ENCODE results near the gene GALK1.
A peak's percentile ranks its signal among the peaks of the same experiment; 100 is the strongest.

The GALK1 gene

GRCh38 chr17:75808549-75808904 lies 43.5 kb upstream of the GALK1 start:
- WGBS, 2 experiments, result 93 to 94% methylated on average over 4 of the region's 4 CpGs

DNA sequence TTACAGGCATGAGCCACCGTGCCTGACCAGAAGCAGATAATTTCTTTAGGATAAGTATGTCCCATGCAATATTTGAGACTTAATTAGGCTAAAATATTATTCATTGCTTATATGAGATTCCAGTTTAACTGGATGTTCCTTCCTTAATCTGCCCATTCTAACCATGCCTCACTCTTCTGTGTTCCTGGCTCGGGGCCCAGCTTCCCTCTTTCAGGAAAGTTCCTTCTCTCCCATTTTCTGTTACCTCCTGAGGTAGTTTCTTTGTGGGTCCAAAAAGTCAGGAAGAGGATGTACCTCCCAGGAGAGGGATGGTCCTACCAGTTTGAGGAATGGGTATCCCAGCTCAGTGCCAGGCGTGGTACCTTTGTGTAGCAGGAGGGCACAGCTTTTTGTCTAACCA lies 42.9 kb upstream of the GALK1 start:
- 89 to 96% methylated on average over 3 of the region's 3 CpGs for WGBS, 2 experiments
- no peak overlapping the region for H3K27ac ChIP-seq (ENCODE audit: insufficient read depth, low read depth, low read length, poor library complexity, severe bottlenecking)
- H3K27me3 ChIP-seq (ENCODE audit: control insufficient read depth, insufficient read depth, low read length, poor library complexity, severe bottlenecking), result no peaks in the 10 kb centered on the region
- no peak overlapping the region for H3K4me3 ChIP-seq (ENCODE audit: insufficient read depth, low read depth, low read length)
- H3K4me1 ChIP-seq (ENCODE audit: control insufficient read depth, insufficient read depth, low read length), result no peaks in the 10 kb centered on the region
- H3K9me3 ChIP-seq (ENCODE audit: control insufficient read depth, low read length), result no peaks in the 10 kb centered on the region
- peaks cover 23% of the 10 kb centered on the region for H3K36me3 ChIP-seq (ENCODE audit: control insufficient read depth, insufficient read depth, low read length)

More at GRCh38 chr17:75808549-75808904, 43.5 kb upstream of the GALK1 start:
- no peaks in the 10 kb centered on the region for H3K4me1 ChIP-seq (ENCODE audit: control insufficient read depth, insufficient read depth, low read length)
- peaks cover 29% of the 10 kb centered on the region for H3K36me3 ChIP-seq (ENCODE audit: control insufficient read depth, insufficient read depth, low read length)
- H3K4me3 ChIP-seq (ENCODE audit: insufficient read depth, low read depth, low read length), result no peak overlapping the region
- no peaks in the 10 kb centered on the region for H3K9me3 ChIP-seq (ENCODE audit: control insufficient read depth, low read length)
- H3K27me3 ChIP-seq (ENCODE audit: control insufficient read depth, insufficient read depth, low read length, poor library complexity, severe bottlenecking), result no peaks in the 10 kb centered on the region
- no peak overlapping the region for H3K27ac ChIP-seq (ENCODE audit: insufficient read depth, low read depth, low read length, poor library complexity, severe bottlenecking)

GRCh38 chr17:75806822-75807500 lies 42.0 kb upstream of the GALK1 start:
- no peaks in the 10 kb centered on the region for H3K9me3 ChIP-seq (ENCODE audit: control insufficient read depth, low read length)
- H3K27me3 ChIP-seq (ENCODE audit: control insufficient read depth, insufficient read depth, low read length, poor library complexity, severe bottlenecking), result no peaks in the 10 kb centered on the region
- H3K36me3 ChIP-seq (ENCODE audit: control insufficient read depth, insufficient read depth, low read length), result peaks cover 14% of the 10 kb centered on the region
- 92 to 98% methylated on average over 3 to 4 of the region's 4 CpGs for WGBS, 2 experiments
- H3K4me1 ChIP-seq (ENCODE audit: control insufficient read depth, insufficient read depth, low read length), result no peaks in the 10 kb centered on the region
- H3K4me3 ChIP-seq (ENCODE audit: insufficient read depth, low read depth, low read length), result no peak overlapping the region
- no peak overlapping the region for H3K27ac ChIP-seq (ENCODE audit: insufficient read depth, low read depth, low read length, poor library complexity, severe bottlenecking)

- H3K36me3 ChIP-seq (ENCODE audit: control insufficient read depth, insufficient read depth, low read length), result peaks cover 6% of the 10 kb centered on the region
- no peaks in the 10 kb centered on the region for H3K27me3 ChIP-seq (ENCODE audit: control insufficient read depth, insufficient read depth, low read length, poor library complexity, severe bottlenecking)
- 92 to 94% methylated on average over 1 of the region's 1 CpG for WGBS, 2 experiments
- no peaks in the 10 kb centered on the region for H3K9me3 ChIP-seq (ENCODE audit: control insufficient read depth, low read length)
- H3K27ac ChIP-seq (ENCODE audit: insufficient read depth, low read depth, low read length, poor library complexity, severe bottlenecking), result no peak overlapping the region
- no peaks in the 10 kb centered on the region for H3K4me1 ChIP-seq (ENCODE audit: control insufficient read depth, insufficient read depth, low read length)
- H3K4me3 ChIP-seq (ENCODE audit: insufficient read depth, low read depth, low read length), result no peak overlapping the region
Observed at GRCh38 chr17:75803883-75804282, 38.9 kb upstream of the GALK1 start.

- no peaks in the 10 kb centered on the region for H3K4me1 ChIP-seq (ENCODE audit: control insufficient read depth, insufficient read depth, low read length)
- H3K27me3 ChIP-seq (ENCODE audit: control insufficient read depth, insufficient read depth, low read length, poor library complexity, severe bottlenecking), result no peaks in the 10 kb centered on the region
- 92 to 96% methylated on average over 4 of the region's 4 CpGs for WGBS, 2 experiments
- H3K27ac ChIP-seq (ENCODE audit: insufficient read depth, low read depth, low read length, poor library complexity, severe bottlenecking), result no peak overlapping the region
- no peak overlapping the region for H3K4me3 ChIP-seq (ENCODE audit: insufficient read depth, low read depth, low read length)
- no peaks in the 10 kb centered on the region for H3K9me3 ChIP-seq (ENCODE audit: control insufficient read depth, low read length)
- H3K36me3 ChIP-seq (ENCODE audit: control insufficient read depth, insufficient read depth, low read length), result peaks cover 23% of the 10 kb centered on the region
Observed at GRCh38 chr17:75799402-75799801, 34.4 kb upstream of the GALK1 start.

GRCh38 chr17:75795820-75796607 lies 31.0 kb upstream of the GALK1 start:
- 94 to 96% methylated on average over 6 to 8 of the region's 8 CpGs for WGBS, 2 experiments
- Histone ChIP-seq H3K36me3 (ENCODE audit: control insufficient read depth, insufficient read depth, low read length) (peaks cover 28% of the 10 kb centered on the region), H3K27me3 (ENCODE audit: control insufficient read depth, insufficient read depth, low read length, poor library complexity, severe bottlenecking) (no peaks in the 10 kb centered on the region), H3K9me3 (ENCODE audit: control insufficient read depth, low read length) (no peaks in the 10 kb centered on the region), H3K27ac (ENCODE audit: insufficient read depth, low read depth, low read length, poor library complexity, severe bottlenecking) (no peak overlapping the region), H3K4me3 (ENCODE audit: insufficient read depth, low read depth, low read length) (no peak overlapping the region), H3K4me1 (ENCODE audit: control insufficient read depth, insufficient read depth, low read length) (no peaks in the 10 kb centered on the region)

DNA sequence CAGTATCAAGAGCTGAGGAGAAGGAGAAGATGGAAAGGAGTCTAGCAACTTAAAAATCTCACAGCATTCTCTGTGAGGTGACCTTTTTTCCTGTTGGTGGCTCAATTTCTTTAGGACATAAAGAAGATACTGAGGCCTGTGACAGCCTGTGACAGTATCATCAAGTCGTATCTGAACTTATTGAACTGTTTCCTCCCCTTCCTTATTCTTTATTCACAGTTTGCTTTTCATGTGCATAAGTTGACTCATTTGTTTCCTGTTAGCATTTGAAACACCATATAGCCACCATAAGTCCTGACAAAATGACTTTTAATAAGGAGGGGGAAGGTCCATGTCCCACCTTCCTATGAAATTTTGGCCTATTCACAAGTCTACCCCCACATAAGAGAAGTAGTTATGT lies 28.5 kb upstream of the GALK1 start:
- Histone ChIP-seq H3K9me3 (ENCODE audit: control insufficient read depth, low read length) (no peaks in the 10 kb centered on the region), H3K27ac (ENCODE audit: insufficient read depth, low read depth, low read length, poor library complexity, severe bottlenecking) (no peak overlapping the region), H3K36me3 (ENCODE audit: control insufficient read depth, insufficient read depth, low read length) (peaks cover 25% of the 10 kb centered on the region), H3K27me3 (ENCODE audit: control insufficient read depth, insufficient read depth, low read length, poor library complexity, severe bottlenecking) (no peaks in the 10 kb centered on the region), H3K4me1 (ENCODE audit: control insufficient read depth, insufficient read depth, low read length) (no peaks in the 10 kb centered on the region), H3K4me3 (ENCODE audit: insufficient read depth, low read depth, low read length) (no peak overlapping the region)
- 85 to 93% methylated on average over 1 of the region's 1 CpG for WGBS, 2 experiments

DNA sequence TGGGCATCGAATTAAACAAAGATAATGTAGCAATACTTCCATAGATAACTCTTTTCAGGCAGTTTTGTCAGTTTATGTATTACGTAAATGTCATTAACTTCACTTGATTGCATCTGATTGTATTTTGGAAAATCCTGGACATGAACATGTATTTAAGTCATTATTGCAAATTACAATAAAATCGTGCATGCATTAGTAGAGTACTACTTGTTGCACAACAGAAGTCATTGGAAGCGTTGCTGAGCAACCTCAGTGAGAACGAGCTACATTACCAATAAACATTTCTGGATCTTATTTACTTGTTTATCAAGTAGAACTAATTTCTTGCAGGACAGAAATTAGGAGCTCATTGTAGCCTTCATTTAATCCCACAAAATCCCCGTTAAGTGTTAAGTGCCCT lies 26.3 kb upstream of the GALK1 start:
- no peak overlapping the region for H3K4me3 ChIP-seq (ENCODE audit: insufficient read depth, low read depth, low read length)
- no peaks in the 10 kb centered on the region for H3K27me3 ChIP-seq (ENCODE audit: control insufficient read depth, insufficient read depth, low read length, poor library complexity, severe bottlenecking)
- peaks cover 2% of the 10 kb centered on the region for H3K4me1 ChIP-seq (ENCODE audit: control insufficient read depth, insufficient read depth, low read length)
- 94 to 98% methylated on average over 5 of the region's 6 CpGs for WGBS, 2 experiments
- no peak overlapping the region for H3K27ac ChIP-seq (ENCODE audit: insufficient read depth, low read depth, low read length, poor library complexity, severe bottlenecking)
- H3K36me3 ChIP-seq (ENCODE audit: control insufficient read depth, insufficient read depth, low read length), result peaks cover 18% of the 10 kb centered on the region
- H3K9me3 ChIP-seq (ENCODE audit: control insufficient read depth, low read length), result no peaks in the 10 kb centered on the region

GRCh38 chr17:75785016-75785890 lies 20.3 kb upstream of the GALK1 start:
- H3K27me3 ChIP-seq (ENCODE audit: control insufficient read depth, insufficient read depth, low read length, poor library complexity, severe bottlenecking), result no peaks in the 10 kb centered on the region
- peak overlapping the region; percentile 100 for H3K27ac ChIP-seq (ENCODE audit: insufficient read depth, low read depth, low read length, poor library complexity, severe bottlenecking)
- 10 to 11% methylated on average over 42 to 43 of the region's 43 CpGs for WGBS, 2 experiments
- peak overlapping the region; percentile 76 for H3K4me3 ChIP-seq (ENCODE audit: insufficient read depth, low read depth, low read length)
- H3K36me3 ChIP-seq (ENCODE audit: control insufficient read depth, insufficient read depth, low read length), result peaks cover 4% of the 10 kb centered on the region
- no peaks in the 10 kb centered on the region for H3K9me3 ChIP-seq (ENCODE audit: control insufficient read depth, low read length)
- peaks cover 10% of the 10 kb centered on the region for H3K4me1 ChIP-seq (ENCODE audit: control insufficient read depth, insufficient read depth, low read length)

Measured in ectodermal cell (in vitro differentiated cells).